MM.1S (cell line): ENCODE measurements around the gene GATAD2B.
"Not testable (repeated sequence)": the region's sequence is repeated elsewhere in the genome, so short reads cannot be mapped to it uniquely, and the experiment has no call there.

Experiments used
- DNase-seq: peaks from one replicate; pipeline ENCODE4 v3.0.0-alpha.2; 2015
- H2AFZ ChIP-seq: fragments of 300-600 bp; sonication (generic); 2 replicates; pipeline ENCODE4 v1.6.0; 2016; ENCODE audit warnings: antibody characterized with exemption, low read length
- H3F3A ChIP-seq: fragments of 300-600 bp; sonication (generic); 2 replicates; pipeline ENCODE4 v1.6.1; 2016; ENCODE audit warnings: mild to moderate bottlenecking, antibody characterized with exemption, low read length, moderate library complexity, mixed read lengths; ENCODE audit not compliant: insufficient read depth
- H3K27ac ChIP-seq: fragments of 300-600 bp; sonication (generic); 2 replicates; pipeline ENCODE4 v1.5.1; 2016; ENCODE audit warnings: mild to moderate bottlenecking, low read length
- H3K27me3 ChIP-seq: fragments of 300-600 bp; sonication (generic); replicated peaks from 2 replicates; pipeline ENCODE4 v1.6.0; 2016; ENCODE audit warnings: low read length; ENCODE audit not compliant: insufficient read depth
- H3K36me3 ChIP-seq: fragments of 300-600 bp; sonication (generic); replicated peaks from 2 replicates; pipeline ENCODE4 v1.6.1; 2016; ENCODE audit warnings: mild to moderate bottlenecking, low read length, mixed read lengths; ENCODE audit not compliant: insufficient read depth
- H3K4me1 ChIP-seq: fragments of 300-600 bp; sonication (generic); 2 replicates; pipeline ENCODE4 v1.6.1; 2016; ENCODE audit warnings: low read length, mixed read lengths
- H3K4me2 ChIP-seq: fragments of 300-600 bp; sonication (generic); 2 replicates; pipeline ENCODE4 v1.6.0; 2016; ENCODE audit warnings: low read depth, low read length
- H3K4me3 ChIP-seq: fragments of 300-600 bp; sonication (generic); 2 replicates; pipeline ENCODE4 v1.5.1; 2016; ENCODE audit warnings: low read length, mixed read lengths
- H3K79me2 ChIP-seq: fragments of 300-600 bp; sonication (generic); 2 replicates; pipeline ENCODE4 v1.6.1; 2016; ENCODE audit warnings: mixed run types, low read length, mixed read lengths
- H3K9ac ChIP-seq: fragments of 300-600 bp; sonication (generic); 2 replicates; pipeline ENCODE4 v1.6.1; 2016; ENCODE audit warnings: low read length, mixed read lengths
- H3K9me2 ChIP-seq: fragments of 300-600 bp; sonication (generic); replicated peaks from 2 replicates; pipeline ENCODE4 v1.6.1; 2016; ENCODE audit warnings: mild to moderate bottlenecking, low read length, mixed read lengths; ENCODE audit not compliant: insufficient read depth
- H3K9me3 ChIP-seq: fragments of 300-600 bp; sonication (generic); replicated peaks from 2 replicates; pipeline ENCODE4 v1.6.1; 2016; ENCODE audit warnings: mild to moderate bottlenecking, low read length, mixed read lengths; ENCODE audit not compliant: insufficient read depth
- H4K20me1 ChIP-seq: fragments of 300-600 bp; sonication (generic); 2 replicates; pipeline ENCODE4 v1.6.1; 2016; ENCODE audit warnings: mild to moderate bottlenecking, low read length, moderate library complexity, mixed read lengths; ENCODE audit not compliant: insufficient read depth
- CTCF ChIP-seq: fragments of 300-600 bp; sonication (generic); IDR thresholded peaks from 2 replicates; pipeline ENCODE4 v1.5.1; 2016; ENCODE audit warnings: antibody characterized with exemption, low read length, mixed read lengths
- EZH2 ChIP-seq: fragments of 300-600 bp; sonication (generic); optimal IDR thresholded peaks from 2 replicates; pipeline ENCODE3; 2017; ENCODE audit warnings: low read depth, mild to moderate bottlenecking, antibody characterized with exemption, low read length, mixed read lengths
- EZH2phosphoT487 ChIP-seq: fragments of 300-600 bp; sonication (generic); IDR thresholded peaks from 2 replicates; pipeline ENCODE4 v1.6.1; 2018; ENCODE audit warnings: antibody characterized with exemption, low read length

Gene GATAD2B

GRCh38 chr1:153841463-153841994 lies 81.2 kb downstream of the GATAD2B start:
- no peaks in the 10 kb centered on the region for H3K9me3 ChIP-seq
- peak overlapping the region; percentile 36; the same call in 1 of the 2 replicates for H3K27ac ChIP-seq
- H2AFZ ChIP-seq = no peak overlapping the region
- no peak overlapping the region for H3K4me3 ChIP-seq
- no peaks in the 10 kb centered on the region for H3K27me3 ChIP-seq
- H3K9ac ChIP-seq = no peak overlapping the region
- H3K4me2 ChIP-seq = peak overlapping the region; percentile 22; the same call in 1 of the 2 replicates
- peaks cover 28% of the 10 kb centered on the region for H3K4me1 ChIP-seq
- H4K20me1 ChIP-seq = peaks cover 15% of the 10 kb centered on the region; the same call in 1 of the 2 replicates
- H3F3A ChIP-seq = peaks cover 26% of the 10 kb centered on the region
- H3K9me2 ChIP-seq = no peaks in the 10 kb centered on the region
- no peak for DNase-seq
- peaks cover 60% of the 10 kb centered on the region for H3K79me2 ChIP-seq
- H3K36me3 ChIP-seq = no peaks in the 10 kb centered on the region
- TF ChIP-seq EZH2 = no peak
- no peak for TF ChIP-seq CTCF
- TF ChIP-seq EZH2phosphoT487 = no peak

- H2AFZ ChIP-seq, H3K4me2 ChIP-seq, H3K9me2 ChIP-seq, H3K27me3 ChIP-seq, H3K9me3 ChIP-seq, H3K4me3 ChIP-seq, H3K27ac ChIP-seq, DNase-seq, H3K9ac ChIP-seq, H3K36me3 ChIP-seq: not testable (repeated sequence)
- Histone ChIP-seq H4K20me1 (peaks cover 15% of the 10 kb centered on the region; the same call in 1 of the 2 replicates), H3K4me1 (peaks cover 28% of the 10 kb centered on the region), H3K79me2 (peaks cover 62% of the 10 kb centered on the region), H3F3A (peaks cover 26% of the 10 kb centered on the region)
These were observed 82.0 kb downstream of the GATAD2B start for GRCh38 chr1:153840774-153841173.

GRCh38 chr1:153833968-153834367 lies 88.8 kb downstream of the GATAD2B start:
- not testable (repeated sequence) for H3K27me3 ChIP-seq, H3K36me3 ChIP-seq, H3K4me2 ChIP-seq, H3K4me1 ChIP-seq, H3K9me3 ChIP-seq, H3K9me2 ChIP-seq, H4K20me1 ChIP-seq, H3F3A ChIP-seq, H3K4me3 ChIP-seq, H3K27ac ChIP-seq, DNase-seq, H2AFZ ChIP-seq, H3K9ac ChIP-seq
- H3K79me2 ChIP-seq = peaks cover 59% of the 10 kb centered on the region

GRCh38 chr1:153833171-153833570 lies 89.6 kb downstream of the GATAD2B start:
- TF ChIP-seq EZH2 (no peak), CTCF (no peak)
- Histone ChIP-seq H2AFZ (no peak overlapping the region), H4K20me1 (peaks cover 4% of the 10 kb centered on the region; the same call in 1 of the 2 replicates), H3F3A (no peaks in the 10 kb centered on the region), H3K9me2 (no peaks in the 10 kb centered on the region), H3K27ac (no peak overlapping the region), H3K9me3 (no peaks in the 10 kb centered on the region), H3K4me3 (no peak overlapping the region), H3K4me2 (no peak overlapping the region), H3K36me3 (no peaks in the 10 kb centered on the region), H3K4me1 (no peaks in the 10 kb centered on the region), H3K27me3 (no peaks in the 10 kb centered on the region), H3K9ac (no peak overlapping the region), H3K79me2 (peaks cover 54% of the 10 kb centered on the region)
- no peak for DNase-seq
